HEK293 (cell line): ENCODE measurements around the gene ANXA10.

ENCODE experiments used
- CTCF ChIA-PET: fragments of 350-600 bp; formaldehyde crosslinking; extraction: SDS; loops from one replicate; lab custom pipeline; 2021; ENCODE audit warnings: antibody characterized with exemption; lab: Yijun Ruan, JAX
- POLR2A ChIA-PET: fragments of 300-600 bp; formaldehyde crosslinking; extraction: SDS; loops from one replicate; lab custom pipeline; 2020; ENCODE audit warnings: antibody characterized with exemption, inconsistent platforms; lab: Yijun Ruan, JAX
- H3K27ac ChIP-seq: fragments of 200-500 bp; sonication (Bioruptor generic); 2 replicates; pipeline ENCODE4 v1.5.1; 2014; ENCODE audit warnings: low read depth, low read length, control low read depth, inconsistent platforms; ENCODE audit errors: extremely low read depth
- H3K36me3 ChIP-seq, 2 experiments: fragments of 200-500 bp in 1 of 2; sonication (Bioruptor generic) in 1 of 2; 1 replicate in 1 of 2; 2 replicates in 1 of 2; pipeline ENCODE4 v1.5.1; 2014 to 2017; ENCODE audit warnings: inconsistent platforms in 2 of 2, low read length in 2 of 2; ENCODE audit not compliant: control insufficient read depth in 2 of 2, insufficient read depth in 1 of 2
- H3K4me1 ChIP-seq: fragments of 200-500 bp; sonication (Bioruptor generic); 2 replicates; pipeline ENCODE4 v1.5.1; 2014; ENCODE audit warnings: mild to moderate bottlenecking, low read length, inconsistent platforms; ENCODE audit not compliant: control insufficient read depth, insufficient read depth
- H3K4me3 ChIP-seq: 2 replicates; pipeline ENCODE4 v1.5.1; 2011; ENCODE audit warnings: low read depth, mild to moderate bottlenecking, control low read depth, low read length, moderate library complexity
- H3K9me3 ChIP-seq: fragments of 200-500 bp; sonication (Bioruptor generic); 2 replicates; pipeline ENCODE4 v1.5.1; 2014; ENCODE audit warnings: low read depth, low read length, inconsistent platforms; ENCODE audit not compliant: control insufficient read depth, insufficient read depth
- BCL11B ChIP-seq: fragments of 450-650 bp; formaldehyde crosslinking; IDR thresholded peaks from 2 replicates; pipeline ENCODE4 v1.5.1; 2016; ENCODE audit warnings: low read depth, missing biosample characterization, missing genetic modification characterization
- GFI1B ChIP-seq: fragments of 450-650 bp; formaldehyde crosslinking; IDR thresholded peaks from 2 replicates; pipeline ENCODE4 v1.5.1; 2016; ENCODE audit warnings: missing biosample characterization, missing genetic modification characterization
- HOXC10 ChIP-seq: sonication (generic); formaldehyde crosslinking; IDR thresholded peaks from 2 replicates; pipeline ENCODE4 v1.8.1; 2023; ENCODE audit warnings: mild to moderate bottlenecking, missing genetic modification reagents
- IKZF3 ChIP-seq: fragments of 450-650 bp; IDR thresholded peaks from 2 replicates; pipeline ENCODE4 v1.5.0; 2018; ENCODE audit warnings: missing biosample characterization, mild to moderate bottlenecking, missing genetic modification characterization, moderate library complexity
- KLF10 ChIP-seq: fragments of 450-650 bp; IDR thresholded peaks from 2 replicates; pipeline ENCODE4 v1.5.1; 2018; ENCODE audit warnings: missing biosample characterization, mild to moderate bottlenecking, missing genetic modification characterization
- KLF8 ChIP-seq: fragments of 450-650 bp; formaldehyde crosslinking; IDR thresholded peaks from 2 replicates; pipeline ENCODE4 v1.5.1; 2016; ENCODE audit warnings: missing biosample characterization, missing genetic modification characterization
- SCRT1 ChIP-seq: fragments of 450-650 bp; formaldehyde crosslinking; IDR thresholded peaks from 2 replicates; pipeline ENCODE4 v1.5.1; 2016; ENCODE audit warnings: missing biosample characterization, missing genetic modification characterization, borderline replicate concordance
- ZFP69B ChIP-seq: fragments of 450-650 bp; formaldehyde crosslinking; IDR thresholded peaks from 2 replicates; pipeline ENCODE4 v1.5.1; 2016; ENCODE audit warnings: missing biosample characterization, missing genetic modification characterization
- ZIC2 ChIP-seq: fragments of 450-650 bp; formaldehyde crosslinking; IDR thresholded peaks from 2 replicates; pipeline ENCODE4 v1.5.1; 2016; ENCODE audit warnings: missing biosample characterization, missing genetic modification characterization
- ZNF114 ChIP-seq: fragments of 450-650 bp; formaldehyde crosslinking; IDR thresholded peaks from 2 replicates; pipeline ENCODE4 v1.5.0; 2017; ENCODE audit warnings: missing biosample characterization, missing genetic modification characterization
- ZNF169 ChIP-seq: fragments of 450-650 bp; formaldehyde crosslinking; IDR thresholded peaks from 2 replicates; pipeline ENCODE4 v1.5.1; 2016; ENCODE audit warnings: missing biosample characterization, missing genetic modification characterization
- ZNF23 ChIP-seq: fragments of 450-650 bp; formaldehyde crosslinking; IDR thresholded peaks from 2 replicates; pipeline ENCODE4 v1.5.1; 2016; ENCODE audit warnings: missing biosample characterization, missing genetic modification characterization, borderline replicate concordance
- ZNF324 ChIP-seq: fragments of 450-650 bp; formaldehyde crosslinking; IDR thresholded peaks from 2 replicates; pipeline ENCODE4 v1.5.1; 2016; ENCODE audit warnings: missing biosample characterization, missing genetic modification characterization
- ZNF350 ChIP-seq: fragments of 450-650 bp; formaldehyde crosslinking; IDR thresholded peaks from 2 replicates; pipeline ENCODE4 v1.5.0; 2017; ENCODE audit warnings: missing biosample characterization, mild to moderate bottlenecking, missing genetic modification characterization
- ZNF394 ChIP-seq: fragments of 450-650 bp; formaldehyde crosslinking; IDR thresholded peaks from 2 replicates; pipeline ENCODE4 v1.5.1; 2016; ENCODE audit warnings: missing biosample characterization, missing genetic modification characterization, mild to moderate bottlenecking, moderate library complexity, borderline replicate concordance
- ZNF416 ChIP-seq: fragments of 450-650 bp; formaldehyde crosslinking; IDR thresholded peaks from 2 replicates; pipeline ENCODE4 v1.5.1; 2016; ENCODE audit warnings: missing biosample characterization, missing genetic modification characterization
- ZNF423 ChIP-seq: fragments of 450-650 bp; formaldehyde crosslinking; IDR thresholded peaks from 2 replicates; pipeline ENCODE4 v1.5.1; 2016; ENCODE audit warnings: missing biosample characterization, missing genetic modification characterization
- ZNF501 ChIP-seq: fragments of 450-650 bp; formaldehyde crosslinking; IDR thresholded peaks from 2 replicates; pipeline ENCODE4 v1.5.1; 2016; ENCODE audit warnings: missing biosample characterization, missing genetic modification characterization
- ZNF514 ChIP-seq: fragments of 450-650 bp; formaldehyde crosslinking; IDR thresholded peaks from 2 replicates; pipeline ENCODE4 v1.5.1; 2016; ENCODE audit warnings: missing biosample characterization, missing genetic modification characterization
- ZNF548 ChIP-seq: fragments of 450-650 bp; formaldehyde crosslinking; IDR thresholded peaks from 2 replicates; pipeline ENCODE4 v1.5.1; 2016; ENCODE audit warnings: missing biosample characterization, missing genetic modification characterization
- ZNF580 ChIP-seq: fragments of 450-650 bp; formaldehyde crosslinking; IDR thresholded peaks from 2 replicates; pipeline ENCODE4 v1.5.1; 2016; ENCODE audit warnings: missing biosample characterization, missing genetic modification characterization
- ZNF585B ChIP-seq: fragments of 450-650 bp; formaldehyde crosslinking; IDR thresholded peaks from 2 replicates; pipeline ENCODE4 v1.5.1; 2016; ENCODE audit warnings: missing biosample characterization, missing genetic modification characterization
- ZNF623 ChIP-seq: fragments of 450-650 bp; formaldehyde crosslinking; IDR thresholded peaks from 2 replicates; pipeline ENCODE4 v1.5.1; 2016; ENCODE audit warnings: missing biosample characterization, missing genetic modification characterization
- ZNF658 ChIP-seq: fragments of 450-650 bp; formaldehyde crosslinking; IDR thresholded peaks from 2 replicates; pipeline ENCODE4; 2016; ENCODE audit warnings: missing biosample characterization, missing genetic modification characterization
- ZNF707 ChIP-seq: fragments of 450-650 bp; formaldehyde crosslinking; IDR thresholded peaks from 2 replicates; pipeline ENCODE4 v1.5.1; 2016; ENCODE audit warnings: missing biosample characterization, missing genetic modification characterization
- ZNF768 ChIP-seq: fragments of 450-650 bp; formaldehyde crosslinking; IDR thresholded peaks from 2 replicates; pipeline ENCODE4 v1.5.1; 2018; ENCODE audit warnings: missing biosample characterization, mild to moderate bottlenecking, missing genetic modification characterization
- ZNF785 ChIP-seq: fragments of 450-650 bp; formaldehyde crosslinking; IDR thresholded peaks from 2 replicates; pipeline ENCODE4 v1.5.1; 2016; ENCODE audit warnings: missing biosample characterization, missing genetic modification characterization
- ZNF843 ChIP-seq: fragments of 450-650 bp; formaldehyde crosslinking; IDR thresholded peaks from 2 replicates; pipeline ENCODE4 v1.5.1; 2016; ENCODE audit warnings: missing biosample characterization, missing genetic modification characterization
- ZSCAN16 ChIP-seq: fragments of 450-650 bp; formaldehyde crosslinking; IDR thresholded peaks from 2 replicates; pipeline ENCODE4 v1.5.1; 2016; ENCODE audit warnings: missing biosample characterization, missing genetic modification characterization
- ZSCAN18 ChIP-seq: fragments of 450-650 bp; formaldehyde crosslinking; IDR thresholded peaks from 2 replicates; pipeline ENCODE4 v1.5.1; 2016; ENCODE audit warnings: missing biosample characterization, missing genetic modification characterization
- TF ChIP-seq, protein P1 (sequence below): fragments of 450-650 bp; formaldehyde crosslinking; IDR thresholded peaks from 2 replicates; pipeline ENCODE4 v1.5.1; 2017; ENCODE audit warnings: missing biosample characterization, missing genetic modification characterization
- TF ChIP-seq, protein P2 (sequence below): fragments of 450-650 bp; formaldehyde crosslinking; IDR thresholded peaks from 2 replicates; pipeline ENCODE4 v1.5.1; 2016; ENCODE audit warnings: missing biosample characterization, missing genetic modification characterization, low read depth

ANXA10 gene

DNA sequence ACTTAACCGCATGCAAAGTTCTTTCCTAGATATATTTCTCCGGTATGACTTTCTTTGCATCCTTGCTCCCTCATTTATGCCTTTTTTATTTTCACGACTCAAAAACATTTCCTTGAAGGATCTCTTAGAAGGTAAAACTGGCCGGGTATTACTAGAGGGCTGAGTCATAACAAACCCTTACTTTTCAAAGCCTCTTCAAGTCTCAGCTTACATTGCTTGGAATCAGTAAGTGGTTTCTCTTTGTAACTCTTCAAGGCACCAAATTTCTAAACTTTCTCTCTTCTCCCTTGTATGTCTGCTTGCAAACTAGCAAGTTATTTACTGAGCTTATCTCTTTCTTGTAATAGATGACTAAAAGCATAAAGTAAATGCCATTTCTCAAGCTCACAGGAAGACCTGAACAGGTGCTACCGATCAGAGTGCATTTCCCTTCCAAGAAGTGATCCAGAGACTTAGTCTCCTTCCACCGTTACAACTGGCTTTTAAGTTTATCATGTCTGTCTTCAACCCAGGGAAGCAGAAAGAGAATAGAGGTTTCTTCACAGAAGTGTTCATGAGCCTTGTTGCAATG, 75.5 kb downstream of the ANXA10 start (continued):
- no peak for TF ChIP-seq ZSCAN18 (tag by site-specific recombination)
- no peak for TF ChIP-seq ZNF623 (tag by site-specific recombination)
- no peak for TF ChIP-seq KLF10
- no peak for TF ChIP-seq ZNF785 (tag by site-specific recombination)

DNA sequence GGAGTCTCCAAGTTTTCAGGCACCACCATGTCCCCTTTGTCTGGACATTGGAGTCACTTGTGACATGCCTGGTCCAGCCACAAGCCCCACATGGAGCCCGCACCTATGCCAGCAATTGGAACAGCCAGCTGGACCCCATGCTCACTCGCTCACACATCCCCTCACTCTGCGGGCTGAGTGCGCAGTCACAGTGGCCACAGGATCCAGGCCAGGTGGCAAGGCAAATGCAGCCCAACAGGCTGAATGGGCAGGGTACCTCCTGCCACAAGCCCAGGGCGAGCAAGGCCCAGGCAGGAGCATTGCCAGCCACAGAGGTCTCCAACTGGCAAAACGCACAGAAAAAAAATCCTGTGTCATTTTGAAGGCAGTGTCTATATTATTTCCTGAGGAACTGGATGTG, 82.0 kb downstream of the ANXA10 start:
- no peaks in the 10 kb centered on the region for H3K36me3 ChIP-seq
- H3K4me1 ChIP-seq: no peaks in the 10 kb centered on the region
- POLR2A ChIA-PET: no interaction called here
- no peak overlapping the region for H3K4me3 ChIP-seq
- no peaks in the 10 kb centered on the region for H3K9me3 ChIP-seq
- TF ChIP-seq GFI1B (no peak), ZNF169 (tag by site-specific recombination) (no peak), ZNF350 (no peak), ZNF23 (tag by site-specific recombination) (no peak), HOXC10 (no peak), ZNF843 (tag by site-specific recombination) (no peak), ZFP69B (no peak), ZIC2 (tag by site-specific recombination) (no peak), ZNF548 (tag by site-specific recombination) (no peak), ZNF394 (tag by site-specific recombination) (no peak)
- TF ChIP-seq, protein P1, sequence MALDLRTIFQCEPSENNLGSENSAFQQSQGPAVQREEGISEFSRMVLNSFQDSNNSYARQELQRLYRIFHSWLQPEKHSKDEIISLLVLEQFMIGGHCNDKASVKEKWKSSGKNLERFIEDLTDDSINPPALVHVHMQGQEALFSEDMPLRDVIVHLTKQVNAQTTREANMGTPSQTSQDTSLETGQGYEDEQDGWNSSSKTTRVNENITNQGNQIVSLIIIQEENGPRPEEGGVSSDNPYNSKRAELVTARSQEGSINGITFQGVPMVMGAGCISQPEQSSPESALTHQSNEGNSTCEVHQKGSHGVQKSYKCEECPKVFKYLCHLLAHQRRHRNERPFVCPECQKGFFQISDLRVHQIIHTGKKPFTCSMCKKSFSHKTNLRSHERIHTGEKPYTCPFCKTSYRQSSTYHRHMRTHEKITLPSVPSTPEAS: no peak
- TF ChIP-seq, protein P2, sequence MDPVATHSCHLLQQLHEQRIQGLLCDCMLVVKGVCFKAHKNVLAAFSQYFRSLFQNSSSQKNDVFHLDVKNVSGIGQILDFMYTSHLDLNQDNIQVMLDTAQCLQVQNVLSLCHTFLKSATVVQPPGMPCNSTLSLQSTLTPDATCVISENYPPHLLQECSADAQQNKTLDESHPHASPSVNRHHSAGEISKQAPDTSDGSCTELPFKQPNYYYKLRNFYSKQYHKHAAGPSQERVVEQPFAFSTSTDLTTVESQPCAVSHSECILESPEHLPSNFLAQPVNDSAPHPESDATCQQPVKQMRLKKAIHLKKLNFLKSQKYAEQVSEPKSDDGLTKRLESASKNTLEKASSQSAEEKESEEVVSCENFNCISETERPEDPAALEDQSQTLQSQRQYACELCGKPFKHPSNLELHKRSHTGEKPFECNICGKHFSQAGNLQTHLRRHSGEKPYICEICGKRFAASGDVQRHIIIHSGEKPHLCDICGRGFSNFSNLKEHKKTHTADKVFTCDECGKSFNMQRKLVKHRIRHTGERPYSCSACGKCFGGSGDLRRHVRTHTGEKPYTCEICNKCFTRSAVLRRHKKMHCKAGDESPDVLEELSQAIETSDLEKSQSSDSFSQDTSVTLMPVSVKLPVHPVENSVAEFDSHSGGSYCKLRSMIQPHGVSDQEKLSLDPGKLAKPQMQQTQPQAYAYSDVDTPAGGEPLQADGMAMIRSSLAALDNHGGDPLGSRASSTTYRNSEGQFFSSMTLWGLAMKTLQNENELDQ: no peak
- TF ChIP-seq, all 188 proteins: peak for 0
- CTCF ChIA-PET: interaction anchor here (0.6 kb wide), 1 partner anchor 222 kb away, joined by 4 read pairs; no protein-coding TSS in a partner anchor
- no peak overlapping the region for H3K27ac ChIP-seq

GRCh38 chr4:168177546-168178149, 85.3 kb downstream of the ANXA10 start:
- ChIA-PET POLR2A (no interaction called here), CTCF (interaction anchor here (0.7 kb wide), 1 partner anchor 14 kb away, joined by 3 read pairs; no protein-coding TSS in a partner anchor)
- Histone ChIP-seq H3K27ac (no peak overlapping the region), H3K4me3 (no peak overlapping the region), H3K4me1 (no peaks in the 10 kb centered on the region), H3K9me3 (no peaks in the 10 kb centered on the region), H3K36me3 (no peaks in the 10 kb centered on the region)
- TF ChIP-seq ZNF501 (tag by site-specific recombination): no peak
- TF ChIP-seq SCRT1 (tag by site-specific recombination): no peak
- TF ChIP-seq KLF8 (tag by site-specific recombination): no peak
- no peak for TF ChIP-seq ZNF324 (tag by site-specific recombination)
- no peak for TF ChIP-seq ZNF585B (tag by site-specific recombination)
- no peak for TF ChIP-seq ZNF580 (tag by site-specific recombination)
- TF ChIP-seq ZNF114 (tag by site-specific recombination): no peak
- no peak for TF ChIP-seq BCL11B (tag by site-specific recombination)
- TF ChIP-seq ZNF658 (tag by site-specific recombination): no peak
- TF ChIP-seq IKZF3 (tag by site-specific recombination): no peak
- no peak for TF ChIP-seq ZNF423 (tag by site-specific recombination)
- no peak for TF ChIP-seq ZNF707 (tag by site-specific recombination)
- TF ChIP-seq ZNF768 (tag by site-specific recombination): no peak
- TF ChIP-seq ZNF416 (tag by site-specific recombination): no peak
- TF ChIP-seq ZNF514 (tag by site-specific recombination): no peak
- TF ChIP-seq ZSCAN16 (tag by site-specific recombination): no peak
